CD14-positive monocyte (primary cell): ENCODE results near the gene DNAH3. TPM values are rescaled to one million over a fixed set of nuclear protein-coding genes. Genes with fewer than 3 reads are reported as not detected.

Experiments
- DNase-seq, 3 donors: peaks; one replicate each; pipeline ENCODE4 v3.0.0-alpha.2; 2011 to 2022
- H2AFZ ChIP-seq: 2 replicates; pipeline ENCODE4 v1.6.0; 2012; ENCODE audit warnings: mild to moderate bottlenecking, low read depth, low read length, inconsistent platforms; ENCODE audit not compliant: insufficient read depth, poor library complexity, severe bottlenecking
- H3K27ac ChIP-seq, 2 donors: 1 replicate in 1 of 2; 2 replicates in 1 of 2; pipeline ENCODE4 v1.5.1; 2012 to 2013; ENCODE audit warnings: low read length in 2 of 2, control low read depth in 1 of 2, inconsistent platforms in 1 of 2, low read depth in 1 of 2, mild to moderate bottlenecking in 1 of 2
- H3K27me3 ChIP-seq, 2 donors: one replicate each; pipeline versions ENCODE4 v1.6.0 to v1.6.1; 2011 to 2013; ENCODE audit warnings: low read length in 2 of 2; ENCODE audit not compliant: control insufficient read depth in 2 of 2, insufficient read depth in 2 of 2
- H3K36me3 ChIP-seq, 2 donors: replicated peaks in 1 of 2; 1 replicate in 1 of 2; 2 replicates in 1 of 2; pipeline versions ENCODE4 v1.5.1 to v1.6.1; 2012 to 2013; ENCODE audit warnings: low read length in 2 of 2, control low read depth in 1 of 2, inconsistent platforms in 1 of 2, mild to moderate bottlenecking in 1 of 2; ENCODE audit not compliant: insufficient read depth in 2 of 2, control insufficient read depth in 1 of 2
- H3K4me1 ChIP-seq, 2 donors: 1 replicate in 1 of 2; 2 replicates in 1 of 2; pipeline versions ENCODE4 v1.5.1 to v1.6.1; 2012 to 2013; ENCODE audit warnings: low read length in 2 of 2, control low read depth in 1 of 2, inconsistent platforms in 1 of 2, mild to moderate bottlenecking in 1 of 2, moderate library complexity in 1 of 2; ENCODE audit not compliant: insufficient read depth in 2 of 2, control insufficient read depth in 1 of 2
- H3K4me2 ChIP-seq: replicated peaks from 2 replicates; pipeline ENCODE3; 2012; ENCODE audit warnings: low read length, moderate library complexity, mild to moderate bottlenecking; ENCODE audit not compliant: poor library complexity, severe bottlenecking; ENCODE audit errors: extremely low read depth
- H3K4me3 ChIP-seq, 3 experiments: fragments of 200-600 bp in 1 of 3; sonication (generic) in 1 of 3; replicated peaks in 1 of 3; 1 replicate in 2 of 3; 2 replicates in 1 of 3; pipeline ENCODE4 v1.5.1; 2011 to 2013; ENCODE audit warnings: low read length in 3 of 3, mild to moderate bottlenecking in 3 of 3, control low read depth in 2 of 3, low read depth in 2 of 3, inconsistent platforms in 1 of 3, moderate library complexity in 1 of 3
- H3K79me2 ChIP-seq: 2 replicates; pipeline ENCODE4 v1.6.0; 2012; ENCODE audit warnings: mild to moderate bottlenecking, control low read depth, inconsistent platforms, low read length, moderate library complexity; ENCODE audit not compliant: insufficient read depth
- H3K9ac ChIP-seq: 2 replicates; pipeline ENCODE4 v1.6.0; 2017; ENCODE audit warnings: low read length, mild to moderate bottlenecking; ENCODE audit not compliant: insufficient read depth, poor library complexity, severe bottlenecking
- H3K9me3 ChIP-seq, 2 donors: replicated peaks in 1 of 2; 1 replicate in 1 of 2; 2 replicates in 1 of 2; pipeline versions ENCODE4 v1.5.1 to v1.6.1; 2012 to 2013; ENCODE audit warnings: low read length in 2 of 2, control low read depth in 1 of 2; ENCODE audit not compliant: control insufficient read depth in 1 of 2, insufficient read depth in 1 of 2
- H4K20me1 ChIP-seq: 2 replicates; pipeline ENCODE4 v1.6.0; 2012; ENCODE audit warnings: mild to moderate bottlenecking, low read length, control low read depth, moderate library complexity; ENCODE audit not compliant: insufficient read depth
- H3K27ac Mint-ChIP-seq, 7 donors: one replicate each; pipeline ENCODE4 v1.8.0; 2020; ENCODE audit warnings: mild to moderate bottlenecking in 7 of 7, mixed read lengths in 7 of 7, moderate library complexity in 6 of 7, inconsistent platforms in 2 of 7
- H3K27me3 Mint-ChIP-seq, 3 donors: one replicate each; pipeline ENCODE4 v1.8.0; 2021 to 2022; ENCODE audit warnings: low read depth in 3 of 3, mild to moderate bottlenecking in 3 of 3, mixed read lengths in 3 of 3, moderate library complexity in 3 of 3, inconsistent platforms in 1 of 3
- H3K36me3 Mint-ChIP-seq, 2 donors: one replicate each; pipeline ENCODE4 v1.8.0; 2020; ENCODE audit warnings: mixed read lengths in 2 of 2, inconsistent platforms in 1 of 2, mild to moderate bottlenecking in 1 of 2
- H3K4me1 Mint-ChIP-seq: one replicate; pipeline ENCODE4 v1.8.0; 2020; ENCODE audit warnings: mild to moderate bottlenecking, mixed read lengths
- H3K4me3 Mint-ChIP-seq, 2 donors: one replicate each; pipeline ENCODE4 v1.8.0; 2020; ENCODE audit warnings: mild to moderate bottlenecking in 2 of 2, mixed read lengths in 2 of 2, moderate library complexity in 1 of 2
- H3K9me3 Mint-ChIP-seq, 7 donors: one replicate each; pipeline ENCODE4 v1.8.0; 2020 to 2022; ENCODE audit warnings: mixed read lengths in 7 of 7, mild to moderate bottlenecking in 6 of 7, moderate library complexity in 6 of 7, inconsistent platforms in 2 of 7
- WGBS: methylation state at CpG from one replicate; pipeline ENCODE4 v1.1.5; 2013; ENCODE audit warnings: missing lambda C conversion rate; ENCODE audit not compliant: insufficient coverage; 5-methylcytosine and 5-hydroxymethylcytosine counted together
- intact Hi-C, 2 donors: fragments of 100-400 bp; cut with micrococcal nuclease; formaldehyde crosslinking; loops; one replicate each; pipeline versions ENCODE4 v1.15.0 to v1.15.1; 2023
- polyA plus RNA-seq, 3 donors: library from polyadenylated mRNA; depleted of rRNA in 1 of 3; unstranded in 2 of 3; stranded (reverse) in 1 of 3; fragments of 300-500 nt in 2 of 3; fragments of >200 nt in 1 of 3; fragmentation: Illumina TruSeq in 2 of 3; gene quantifications; 1 replicate in 2 of 3; 2 replicates in 1 of 3; pipeline ENCODE4 v1.2.3, GENCODE V29; 2012 to 2021
- TF ChIP-seq, protein P1 (sequence below): fragments of 200-600 bp; IDR thresholded peaks from one replicate; pipeline ENCODE4 v1.8.0; 2022; ENCODE audit warnings: antibody characterized with exemption, mild to moderate bottlenecking

DNAH3 gene
- polyA plus RNA-seq, 3 donors = not detected

DNA sequence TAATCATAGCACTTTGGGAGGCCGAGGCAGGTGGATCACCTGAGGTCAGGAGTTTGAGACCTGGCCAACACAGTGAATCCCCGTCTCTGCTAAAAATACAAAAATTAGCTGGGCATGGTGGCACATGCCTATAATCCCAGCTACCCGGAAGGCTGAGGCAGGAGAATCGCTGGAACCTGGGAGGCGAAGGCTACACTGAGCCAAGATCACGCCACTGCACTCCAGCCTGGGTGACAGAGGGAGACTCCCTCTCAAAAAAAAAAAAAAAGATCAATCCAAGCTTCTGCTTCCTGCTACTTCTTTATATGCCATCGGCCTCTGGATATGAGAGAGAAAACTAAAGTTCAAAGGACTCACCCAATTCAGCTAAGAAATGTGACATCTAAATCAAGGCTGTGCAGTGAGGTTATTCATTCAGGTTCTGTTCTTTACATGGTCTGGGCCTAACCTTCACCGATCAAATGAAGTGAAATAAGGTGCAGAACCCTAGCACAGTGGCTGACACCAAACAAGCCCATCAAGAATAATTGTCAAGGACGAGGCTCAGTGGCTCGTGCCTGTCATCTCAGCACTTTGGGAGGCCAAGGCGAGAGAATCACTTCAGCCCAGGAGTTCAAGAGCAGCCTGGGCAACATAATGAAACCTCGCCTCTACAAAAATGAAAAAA is 35.1 kb upstream of the DNAH3 start:
- H3K4me1 Mint-ChIP-seq = peaks cover 6% of the 10 kb centered on the region
- H3K36me3 Mint-ChIP-seq = peaks cover 16 to 19% of the 10 kb centered on the region in 2 donors
- 98% methylated on average over 4 of the region's 12 CpGs for WGBS
- DNase-seq = no peak
- Histone ChIP-seq H3K4me1 (peaks cover 4 to 5% of the 10 kb centered on the region in 2 donors), H3K9ac (no peak overlapping the region), H3K27me3 (peaks cover 0 to 2% of the 10 kb centered on the region in 2 donors), H3K79me2 (no peaks in the 10 kb centered on the region), H4K20me1 (no peaks in the 10 kb centered on the region), H2AFZ (no peak overlapping the region), H3K9me3 (no peaks in the 10 kb centered on the region), H3K4me2 (no peak overlapping the region), H3K27ac (no peak overlapping the region), H3K36me3 (peaks cover 13 to 18% of the 10 kb centered on the region in 2 donors), H3K4me3 (no peak overlapping the region)
- TF ChIP-seq, protein P1, sequence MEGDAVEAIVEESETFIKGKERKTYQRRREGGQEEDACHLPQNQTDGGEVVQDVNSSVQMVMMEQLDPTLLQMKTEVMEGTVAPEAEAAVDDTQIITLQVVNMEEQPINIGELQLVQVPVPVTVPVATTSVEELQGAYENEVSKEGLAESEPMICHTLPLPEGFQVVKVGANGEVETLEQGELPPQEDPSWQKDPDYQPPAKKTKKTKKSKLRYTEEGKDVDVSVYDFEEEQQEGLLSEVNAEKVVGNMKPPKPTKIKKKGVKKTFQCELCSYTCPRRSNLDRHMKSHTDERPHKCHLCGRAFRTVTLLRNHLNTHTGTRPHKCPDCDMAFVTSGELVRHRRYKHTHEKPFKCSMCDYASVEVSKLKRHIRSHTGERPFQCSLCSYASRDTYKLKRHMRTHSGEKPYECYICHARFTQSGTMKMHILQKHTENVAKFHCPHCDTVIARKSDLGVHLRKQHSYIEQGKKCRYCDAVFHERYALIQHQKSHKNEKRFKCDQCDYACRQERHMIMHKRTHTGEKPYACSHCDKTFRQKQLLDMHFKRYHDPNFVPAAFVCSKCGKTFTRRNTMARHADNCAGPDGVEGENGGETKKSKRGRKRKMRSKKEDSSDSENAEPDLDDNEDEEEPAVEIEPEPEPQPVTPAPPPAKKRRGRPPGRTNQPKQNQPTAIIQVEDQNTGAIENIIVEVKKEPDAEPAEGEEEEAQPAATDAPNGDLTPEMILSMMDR = no peak
- H3K9me3 Mint-ChIP-seq = peaks cover 0 to 19% (median 10%) of the 10 kb centered on the region in 7 donors
- peaks cover 2 to 8% (median 5%) of the 10 kb centered on the region in 3 donors for H3K27me3 Mint-ChIP-seq
- no peak overlapping the region for H3K4me3 Mint-ChIP-seq
- intact Hi-C loops = loop anchor here (5.0 to 10.0 kb wide), 3 partner anchors 367 to 1492 kb away; no protein-coding TSS in a partner anchor
- peak overlapping the region in 1 of 7 donors; percentile 43 for H3K27ac Mint-ChIP-seq

DNA sequence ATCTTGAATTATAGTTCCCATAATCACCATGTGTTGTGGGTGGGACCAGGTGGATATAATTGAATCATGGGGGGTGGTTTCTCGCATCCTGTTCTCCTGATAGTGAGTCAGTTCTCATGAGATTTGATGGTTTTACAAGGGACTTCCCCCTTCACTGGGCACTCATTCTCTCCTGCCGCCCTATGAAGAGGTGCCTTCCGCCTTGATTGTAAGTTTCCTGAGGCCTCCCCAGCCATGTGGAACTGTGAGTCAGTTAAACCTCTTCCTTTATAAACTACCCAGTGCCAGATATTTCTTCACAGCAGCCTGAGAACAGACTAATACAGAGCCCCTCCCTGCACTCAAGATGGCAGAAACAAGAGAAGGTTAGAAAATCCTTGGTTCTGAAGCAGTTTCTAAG is 34.2 kb upstream of the DNAH3 start:
- H3K4me1 ChIP-seq = peaks cover 4 to 5% of the 10 kb centered on the region in 2 donors
- H3K79me2 ChIP-seq = no peaks in the 10 kb centered on the region
- no peak overlapping the region for H2AFZ ChIP-seq
- peak in 1 of 3 donors; percentile 46 for DNase-seq
- peaks cover 16 to 27% of the 10 kb centered on the region in 2 donors for H3K36me3 ChIP-seq
- peaks cover 0 to 2% of the 10 kb centered on the region in 2 donors for H3K27me3 ChIP-seq
- H3K27ac ChIP-seq = no peak overlapping the region
- 88% methylated on average over 2 of the region's 3 CpGs for WGBS
- Mint-ChIP-seq H3K27ac (peak overlapping the region in 2 of 7 donors; percentile 70 to 84), H3K9me3 (peaks cover 0 to 15% (median 7%) of the 10 kb centered on the region in 7 donors), H3K4me3 (no peak overlapping the region), H3K4me1 (peaks cover 6% of the 10 kb centered on the region), H3K27me3 (peaks cover 2 to 8% (median 5%) of the 10 kb centered on the region in 3 donors), H3K36me3 (peaks cover 21 to 27% of the 10 kb centered on the region in 2 donors)
- TF ChIP-seq, protein P1 = no peak
- H3K9me3 ChIP-seq = no peaks in the 10 kb centered on the region
- H3K4me3 ChIP-seq = no peak overlapping the region
- H4K20me1 ChIP-seq = no peaks in the 10 kb centered on the region
- no peak overlapping the region for H3K9ac ChIP-seq
- no peak overlapping the region for H3K4me2 ChIP-seq
- intact Hi-C loops = loop anchor here (5.0 to 10.0 kb wide), 3 partner anchors 367 to 1492 kb away; no protein-coding TSS in a partner anchor
